GM18498 (cell line): ENCODE data around the gene FAM221A.
"Not testable (repeated sequence)": the region's sequence is repeated elsewhere in the genome, so short reads cannot be mapped to it uniquely, and the experiment has no call there.

ENCODE experiments used
- ATAC-seq: cut with Tn5 transposase; IDR thresholded peaks from one replicate; pipeline ENCODE4 v1.9.1; 2021; ENCODE audit warnings: mild to moderate bottlenecking, moderate library complexity; ENCODE audit not compliant: unreplicated experiment

The FAM221A gene, protein sequence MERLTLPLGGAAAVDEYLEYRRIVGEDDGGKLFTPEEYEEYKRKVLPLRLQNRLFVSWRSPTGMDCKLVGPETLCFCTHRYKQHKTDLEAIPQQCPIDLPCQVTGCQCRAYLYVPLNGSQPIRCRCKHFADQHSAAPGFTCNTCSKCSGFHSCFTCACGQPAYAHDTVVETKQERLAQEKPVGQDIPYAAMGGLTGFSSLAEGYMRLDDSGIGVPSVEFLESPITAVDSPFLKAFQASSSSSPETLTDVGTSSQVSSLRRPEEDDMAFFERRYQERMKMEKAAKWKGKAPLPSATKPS

DNA sequence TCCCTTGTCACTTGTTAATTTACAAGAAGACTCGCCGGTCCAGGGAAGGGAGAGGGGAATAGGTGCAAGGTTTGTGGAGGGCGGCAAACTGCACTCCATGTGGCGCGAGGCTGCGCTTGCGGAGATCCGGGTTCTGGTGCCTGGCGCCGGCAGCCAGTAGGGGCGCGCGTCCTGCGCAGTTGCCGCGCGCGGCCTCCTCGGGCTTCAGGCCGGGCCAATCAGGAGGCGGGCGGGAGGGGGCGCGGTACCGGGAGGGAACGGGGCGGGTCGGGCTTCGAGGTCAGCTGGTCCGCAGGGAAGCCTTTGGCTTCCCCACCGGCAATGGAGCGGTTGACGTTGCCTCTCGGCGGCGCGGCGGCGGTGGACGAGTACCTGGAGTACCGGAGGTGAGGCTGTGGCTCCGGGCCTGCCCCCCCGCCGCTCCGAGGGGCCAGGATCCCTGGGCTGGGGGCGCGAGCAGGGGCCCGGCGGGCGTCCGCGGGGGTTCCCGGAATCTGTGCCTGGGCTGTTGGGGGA lies at the start of gene FAM221A:
FAM221A (plus strand) TSS at position 302 of the 516 bp plus-strand sequence; CDS start at position 322, 20 bp downstream.
- peak; percentile 100 for ATAC-seq

DNA sequence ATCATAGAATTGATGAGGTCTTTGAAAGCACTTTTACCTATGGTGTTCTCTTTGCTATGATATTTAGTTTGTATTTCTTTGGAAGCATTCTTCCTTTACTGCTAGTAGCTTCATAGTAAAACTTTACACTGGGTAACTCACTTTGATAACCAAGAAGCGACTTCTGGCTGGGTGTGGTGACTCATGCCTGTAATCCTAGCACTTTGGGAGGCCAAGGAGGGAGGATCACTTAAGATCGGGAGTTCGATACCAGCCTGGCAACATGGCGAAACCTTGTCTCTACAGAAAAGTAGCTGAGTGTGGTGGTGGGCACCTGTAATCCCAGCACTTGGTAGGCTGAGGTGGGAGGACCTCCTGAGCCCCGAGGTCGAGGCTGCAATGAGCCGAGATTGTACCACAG lies 46.6 kb upstream of the FAM221A start:
- ATAC-seq = no peak

DNA sequence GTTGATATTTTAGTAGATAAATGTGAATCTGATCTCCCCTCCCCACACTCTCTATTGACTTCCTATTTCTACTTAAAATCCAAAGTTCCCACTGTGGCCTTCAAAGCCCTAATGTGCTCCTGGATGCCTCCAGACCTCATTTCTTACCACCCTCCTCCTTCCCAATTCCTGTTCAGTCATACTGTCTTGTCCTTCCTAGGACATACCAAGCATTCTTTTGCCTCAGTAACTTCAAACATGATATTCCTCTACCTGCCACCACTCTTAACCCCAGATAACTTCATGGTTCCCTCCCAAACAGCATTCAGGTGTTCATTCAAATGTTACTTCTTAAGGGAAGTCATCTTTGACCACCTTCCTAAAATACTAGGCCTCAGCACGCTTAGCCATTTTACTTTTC lies 34.2 kb upstream of the FAM221A start:
- no peak for ATAC-seq

DNA sequence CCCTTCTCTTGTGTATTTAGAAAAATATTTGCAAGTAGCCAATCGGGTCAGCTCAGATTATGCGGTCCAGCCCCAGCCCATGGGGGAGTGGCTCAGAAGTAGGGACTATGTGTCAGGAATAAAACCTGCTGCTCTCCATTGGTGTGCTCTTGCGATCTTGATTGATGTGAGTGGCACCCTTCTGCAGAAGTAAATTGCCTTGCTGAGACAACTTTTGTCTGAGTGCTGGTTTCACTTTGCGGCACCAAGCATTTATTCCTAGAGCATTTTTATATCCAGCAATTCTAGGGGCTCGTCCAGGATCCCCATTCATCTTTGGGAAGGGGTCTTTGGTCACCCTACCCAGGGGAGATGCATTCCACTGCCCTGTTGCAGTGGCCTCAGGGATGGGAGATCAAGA lies 26.1 kb upstream of the FAM221A start:
- no peak for ATAC-seq

DNA sequence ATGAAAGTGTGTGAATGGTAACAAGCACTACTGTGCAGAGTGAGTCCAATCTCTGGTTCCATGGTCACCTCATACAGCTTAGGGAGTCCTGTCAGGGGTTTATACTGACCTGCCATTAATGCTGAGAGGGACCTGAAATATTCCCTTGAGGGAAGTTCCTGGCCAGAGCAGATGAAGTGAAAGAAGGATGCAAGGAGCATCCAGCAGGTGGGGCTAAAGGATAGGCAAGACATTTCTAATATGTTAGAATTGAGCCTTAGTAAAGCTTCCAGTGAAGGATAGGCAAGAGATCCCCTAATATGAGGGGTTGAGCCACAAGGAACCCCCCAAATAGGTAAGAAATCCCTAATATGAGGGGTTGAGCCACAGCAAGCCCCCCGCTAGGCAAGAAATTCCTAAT lies 25.5 kb upstream of the FAM221A start:
- no peak for ATAC-seq

DNA sequence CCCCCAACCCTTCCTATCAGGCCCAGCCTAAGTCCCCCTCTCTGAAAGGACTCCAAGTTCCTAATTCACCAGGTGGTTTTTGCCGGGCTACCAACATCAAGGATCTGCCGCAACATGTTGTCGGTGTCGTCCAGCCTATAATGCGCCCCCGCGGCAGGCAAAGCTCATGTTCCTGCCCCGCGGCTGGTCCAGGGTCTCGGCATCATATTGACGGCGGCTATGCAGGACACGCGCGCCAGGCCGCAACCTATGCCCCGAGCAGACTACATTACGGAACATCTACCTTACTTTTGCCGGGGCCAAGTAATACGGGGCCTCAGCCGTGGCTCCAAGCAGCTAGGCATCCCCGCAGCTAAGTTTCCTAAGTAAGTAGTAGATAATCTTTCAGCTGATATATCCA lies 24.6 kb upstream of the FAM221A start:
- no peak for ATAC-seq

DNA sequence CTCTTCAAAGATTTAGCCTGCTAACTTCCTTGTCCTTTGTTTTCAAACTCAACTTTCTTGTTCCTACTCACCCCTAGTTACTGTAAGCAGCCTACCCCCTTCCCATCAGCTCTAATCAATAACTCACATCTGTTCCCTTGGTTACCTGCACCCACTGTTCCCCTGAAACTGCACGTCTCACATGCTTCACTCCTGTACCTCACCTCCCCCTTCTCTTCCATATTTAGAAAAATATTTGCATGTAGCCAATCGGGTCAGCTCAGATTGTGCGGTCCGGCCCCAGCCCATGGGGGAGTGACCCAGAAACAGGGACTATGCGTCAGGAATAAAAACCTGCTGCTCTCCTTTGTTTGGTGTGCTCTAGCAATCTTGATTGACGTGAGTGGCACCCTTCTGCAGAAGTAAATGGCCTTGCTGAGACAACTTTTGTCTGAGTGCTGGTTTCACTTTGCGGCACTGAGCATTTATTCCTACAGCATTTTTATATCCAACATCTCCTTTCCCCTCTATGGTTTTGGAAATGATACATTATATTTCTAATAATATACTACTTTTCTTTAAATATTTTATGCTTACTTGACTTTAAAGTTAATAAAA lies 21.1 kb upstream of the FAM221A start:
- ATAC-seq = no peak

DNA sequence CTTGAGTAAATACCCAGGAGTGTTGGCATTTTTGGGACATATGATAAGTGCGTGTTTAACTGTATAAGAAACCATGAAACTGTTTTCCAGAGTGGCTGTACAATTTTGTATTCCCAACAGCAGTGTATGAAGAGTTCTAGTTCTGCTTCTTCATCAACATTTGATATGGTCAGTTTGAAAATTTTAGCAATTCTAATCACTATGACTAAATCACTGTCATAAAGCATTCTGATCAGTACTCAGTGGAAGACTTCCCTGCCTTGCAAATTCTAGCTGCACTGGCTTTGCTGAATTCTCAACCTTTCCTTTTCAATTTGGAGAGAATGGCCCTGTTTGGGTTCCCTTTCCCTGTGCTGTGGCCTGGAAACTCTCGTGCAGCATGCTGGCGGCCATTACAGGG lies 18.6 kb upstream of the FAM221A start:
- no peak for ATAC-seq

DNA sequence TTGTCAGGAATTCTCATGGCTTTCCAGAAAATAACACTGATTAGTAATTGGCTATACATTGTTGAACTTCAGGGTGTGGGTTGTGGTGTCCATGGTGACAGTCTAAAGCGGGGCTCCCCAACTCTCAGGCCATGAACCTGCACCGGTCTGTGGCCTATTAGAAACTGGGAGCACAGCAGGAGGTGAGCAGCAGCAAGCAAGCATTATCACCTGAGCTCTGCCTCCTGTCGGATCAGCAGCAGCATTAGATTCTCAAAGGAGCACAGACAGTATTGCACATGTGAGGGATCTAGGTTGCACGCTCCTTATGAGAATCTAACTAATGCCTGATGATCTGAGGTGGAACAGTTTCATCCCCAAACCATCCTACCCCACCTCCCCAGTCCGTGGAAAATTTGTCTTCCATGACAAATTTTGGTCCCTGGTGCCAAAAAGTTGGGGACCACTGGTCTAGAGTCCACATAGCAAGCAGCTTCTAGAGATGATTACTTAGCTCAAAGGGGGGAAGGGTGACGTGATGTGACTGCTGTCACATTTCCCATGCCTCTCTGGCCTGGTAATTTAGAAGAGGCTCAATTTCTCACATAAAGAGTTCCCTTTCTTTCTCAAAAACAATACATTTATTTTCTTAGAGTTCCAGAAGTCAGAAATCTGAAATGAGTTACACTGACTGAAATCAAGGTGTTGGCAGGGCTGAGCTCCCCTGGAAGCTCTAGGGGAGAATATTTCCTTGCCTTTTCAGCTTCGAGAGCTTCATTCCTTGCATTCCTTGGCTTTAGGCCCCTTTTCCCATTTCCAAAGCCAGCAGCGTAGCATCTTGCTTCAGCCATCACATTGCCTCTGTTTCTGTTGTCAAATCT lies 17.6 kb upstream of the FAM221A start:
- ATAC-seq = no peak

DNA sequence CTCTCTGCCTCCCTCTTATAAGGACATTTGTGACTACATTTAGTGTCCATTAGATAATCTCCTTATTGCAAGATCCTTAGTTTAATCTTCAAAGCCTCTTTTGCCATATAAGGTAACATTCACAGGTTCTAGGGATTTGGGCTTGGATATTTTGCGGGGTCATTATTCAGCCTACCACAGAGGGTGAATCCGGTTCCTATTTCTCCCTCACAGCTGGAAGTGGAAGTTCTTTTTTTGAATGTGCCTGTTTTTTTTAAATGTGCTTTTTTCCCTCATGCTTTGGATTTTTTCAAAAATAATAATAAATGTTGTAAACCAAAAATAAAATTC lies 17.1 kb upstream of the FAM221A start:
- ATAC-seq = no peak

DNA sequence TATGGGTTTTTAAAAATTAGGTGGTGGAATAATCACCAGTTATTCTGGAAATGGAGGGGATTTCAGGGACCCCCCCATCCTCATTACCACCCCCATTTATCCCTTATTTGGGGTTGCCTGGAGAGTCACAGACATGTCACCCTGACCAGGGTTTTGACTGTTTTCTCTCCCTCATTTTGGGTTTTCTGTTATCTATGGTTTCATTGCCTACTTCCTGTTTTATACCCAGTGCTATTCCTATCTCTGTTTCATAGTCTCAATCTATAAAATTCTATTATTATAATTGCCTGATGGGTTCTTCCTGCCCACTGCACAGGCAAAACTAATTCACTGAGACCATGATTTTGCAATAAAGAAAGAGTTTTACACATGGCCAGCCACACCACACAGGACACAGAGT lies 15.9 kb upstream of the FAM221A start:
- no peak for ATAC-seq

DNA sequence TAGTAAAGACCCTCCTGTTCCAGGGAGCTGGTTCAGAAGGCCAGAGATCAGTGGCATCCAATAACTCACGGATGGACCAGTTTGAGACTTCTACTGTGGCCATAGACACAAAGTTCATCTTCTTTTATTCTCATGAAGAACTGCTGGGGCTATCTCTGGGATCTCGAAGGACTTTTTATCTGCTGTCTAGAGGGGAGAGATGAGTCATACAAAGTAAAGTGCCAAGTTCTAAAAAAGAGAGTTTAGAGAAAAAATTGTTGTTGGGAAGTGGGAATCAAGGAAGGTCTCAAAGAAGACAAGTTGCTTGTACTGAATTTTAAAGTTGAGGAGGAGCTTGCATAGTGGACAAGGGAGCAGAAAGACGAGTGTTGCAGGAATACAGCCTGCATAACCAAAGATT lies 8.0 kb upstream of the FAM221A start:
- no peak for ATAC-seq

DNA sequence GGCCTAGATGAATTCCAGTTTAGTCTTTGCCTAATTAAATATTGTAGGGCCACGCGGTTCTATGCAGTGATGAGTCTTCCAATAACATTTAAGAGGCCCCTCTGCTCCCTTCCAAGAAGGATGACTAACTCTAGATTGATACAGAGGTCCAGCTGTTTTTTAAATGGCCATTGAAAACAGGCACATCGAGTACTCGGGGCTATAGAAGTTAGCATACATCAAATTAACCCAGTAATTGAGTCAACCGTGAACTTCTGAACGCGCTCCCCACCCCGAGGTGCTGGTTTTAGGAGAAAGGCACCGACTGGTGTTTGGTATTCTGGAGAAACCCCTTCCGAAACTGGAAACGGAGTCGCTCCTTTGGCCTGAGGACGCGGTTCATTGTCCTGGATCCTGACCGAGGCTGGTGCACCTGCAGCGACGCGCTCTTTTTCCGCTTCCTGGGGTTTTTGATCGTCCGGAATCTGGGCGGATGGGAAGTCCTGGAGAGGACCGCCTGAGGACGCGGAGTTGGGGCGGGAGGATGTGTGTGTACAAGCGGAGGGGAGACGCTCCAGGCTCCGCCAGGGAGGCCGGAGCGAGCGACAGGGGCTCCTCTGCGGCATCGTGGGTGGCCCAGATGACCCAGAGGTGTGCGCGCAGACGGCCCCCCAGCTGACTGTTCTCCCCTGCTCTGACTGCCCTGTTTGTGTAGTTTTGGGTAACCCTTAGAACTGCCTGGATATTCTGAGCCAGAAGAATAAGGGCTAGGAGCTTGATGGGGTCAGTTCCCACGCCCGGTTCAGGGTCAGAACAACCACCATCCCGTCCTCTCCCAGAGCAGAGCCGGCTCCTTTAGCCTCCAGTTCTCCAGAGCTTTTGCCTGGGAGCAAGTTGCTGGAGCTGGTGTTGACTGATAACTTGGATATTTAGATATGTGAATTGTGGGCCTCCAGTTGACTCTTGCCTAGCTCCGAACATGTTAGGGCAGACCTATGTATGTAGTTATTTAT lies 711 bp downstream of the FAM221A start:
- ATAC-seq = peak; percentile 18

DNA sequence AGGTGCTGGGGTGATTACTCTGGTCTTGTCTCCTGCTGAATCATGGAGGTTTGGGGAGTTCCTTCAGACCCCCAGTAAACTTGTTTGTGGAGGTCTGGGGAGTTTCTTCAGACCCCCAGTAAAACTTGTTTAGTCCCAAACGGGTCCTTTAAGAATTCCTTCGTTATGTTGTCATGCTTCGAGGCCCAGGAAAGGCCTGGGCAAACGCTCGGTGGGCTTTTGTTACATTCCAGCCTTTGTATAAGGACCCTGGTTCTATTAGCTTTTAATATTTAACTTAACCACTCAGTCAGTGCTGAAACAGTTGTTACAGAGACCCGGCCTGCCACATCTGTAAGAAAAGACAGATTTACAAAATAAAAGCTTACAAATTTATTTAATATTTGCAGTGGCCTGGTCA lies 4.0 kb downstream of the FAM221A start:
- not testable (repeated sequence) for ATAC-seq

DNA sequence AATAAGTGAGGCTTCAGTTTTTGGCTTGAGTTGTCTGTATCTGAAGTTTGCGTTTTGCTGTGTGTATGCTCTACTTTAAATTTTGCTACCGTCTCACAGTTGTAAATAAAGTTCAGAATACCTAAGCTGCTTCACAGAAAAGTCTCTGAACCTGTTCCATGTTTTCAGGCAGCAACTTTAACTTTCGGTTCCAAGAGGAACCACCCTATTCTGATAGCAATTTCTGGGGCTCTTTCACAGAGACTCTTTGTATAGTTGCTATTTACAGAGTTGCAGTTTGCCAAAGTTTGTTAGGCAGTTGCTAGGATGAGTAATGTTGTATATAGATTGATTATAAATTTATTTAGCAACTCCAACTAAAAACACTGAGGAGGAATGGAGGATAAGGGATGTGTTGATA lies 5.7 kb downstream of the FAM221A start:
- no peak for ATAC-seq

DNA sequence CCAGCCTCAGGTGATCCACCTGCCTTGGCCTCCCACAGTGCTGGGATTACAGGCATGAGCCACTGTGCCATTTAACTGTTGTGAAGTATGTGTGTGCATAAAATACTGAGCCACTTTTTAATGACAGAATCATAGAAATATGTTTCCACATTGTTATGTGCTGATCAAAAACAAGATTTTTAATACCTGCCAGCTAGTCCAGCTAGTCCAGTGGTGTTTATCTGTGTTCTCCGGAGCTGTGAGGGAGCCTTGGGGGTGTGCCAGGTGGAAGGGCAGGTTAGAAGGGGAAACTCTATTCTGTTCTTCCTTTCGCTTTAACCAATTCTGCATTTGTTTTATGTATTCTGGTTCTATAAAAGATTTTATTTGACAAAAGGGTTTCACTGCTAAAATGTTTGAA lies 7.0 kb downstream of the FAM221A start:
- no peak for ATAC-seq

DNA sequence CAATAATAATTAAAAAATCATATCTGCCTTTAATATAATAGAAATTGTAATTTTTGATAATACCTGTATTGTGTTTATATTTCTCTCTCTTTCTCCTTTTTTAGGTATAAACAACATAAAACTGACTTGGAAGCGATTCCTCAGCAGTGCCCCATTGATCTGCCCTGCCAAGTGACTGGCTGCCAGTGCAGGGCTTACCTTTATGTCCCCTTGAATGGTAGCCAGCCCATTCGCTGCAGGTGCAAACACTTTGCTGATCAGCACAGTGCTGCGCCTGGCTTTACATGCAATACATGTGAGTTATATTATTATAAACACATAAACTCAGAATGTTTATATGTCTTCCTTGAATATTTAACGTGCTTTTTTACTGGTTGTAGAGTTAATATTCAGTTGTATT lies 9.2 kb downstream of the FAM221A start:
- ATAC-seq = no peak

DNA sequence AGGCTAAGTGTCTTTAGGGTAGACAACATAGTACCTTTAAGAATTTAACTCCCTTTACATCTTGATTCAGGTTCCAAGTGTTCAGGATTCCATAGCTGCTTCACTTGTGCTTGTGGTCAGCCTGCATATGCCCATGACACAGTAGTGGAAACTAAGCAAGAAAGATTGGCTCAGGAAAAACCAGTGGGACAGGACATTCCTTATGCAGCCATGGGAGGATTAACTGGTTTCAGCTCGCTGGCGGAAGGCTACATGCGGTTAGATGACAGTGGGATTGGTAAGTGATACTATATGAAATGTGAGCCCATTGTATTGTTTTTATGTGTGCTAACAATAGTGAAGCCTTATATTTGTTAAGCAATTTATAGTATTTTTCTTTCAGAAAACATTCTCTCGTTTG lies 11.3 kb downstream of the FAM221A start:
- no peak for ATAC-seq

DNA sequence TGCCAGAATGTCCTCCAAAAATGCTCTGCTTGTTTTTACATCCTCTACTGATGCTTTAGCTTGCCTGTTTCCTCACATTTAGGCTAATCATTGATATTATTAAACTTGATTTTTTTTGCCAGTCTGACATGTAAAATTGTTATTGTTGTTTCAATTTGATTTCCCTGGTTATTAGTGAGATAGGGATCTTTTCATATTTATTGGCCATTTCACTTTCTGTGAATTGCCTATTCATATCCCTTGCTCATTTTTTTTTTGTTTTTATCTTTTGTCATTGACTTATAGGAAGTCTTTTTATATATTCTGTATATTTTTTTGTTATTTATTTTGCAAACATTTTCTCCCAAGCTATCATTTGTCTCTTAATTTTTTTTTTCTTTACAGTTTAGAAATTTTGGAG lies 13.2 kb downstream of the FAM221A start:
- ATAC-seq = no peak

DNA sequence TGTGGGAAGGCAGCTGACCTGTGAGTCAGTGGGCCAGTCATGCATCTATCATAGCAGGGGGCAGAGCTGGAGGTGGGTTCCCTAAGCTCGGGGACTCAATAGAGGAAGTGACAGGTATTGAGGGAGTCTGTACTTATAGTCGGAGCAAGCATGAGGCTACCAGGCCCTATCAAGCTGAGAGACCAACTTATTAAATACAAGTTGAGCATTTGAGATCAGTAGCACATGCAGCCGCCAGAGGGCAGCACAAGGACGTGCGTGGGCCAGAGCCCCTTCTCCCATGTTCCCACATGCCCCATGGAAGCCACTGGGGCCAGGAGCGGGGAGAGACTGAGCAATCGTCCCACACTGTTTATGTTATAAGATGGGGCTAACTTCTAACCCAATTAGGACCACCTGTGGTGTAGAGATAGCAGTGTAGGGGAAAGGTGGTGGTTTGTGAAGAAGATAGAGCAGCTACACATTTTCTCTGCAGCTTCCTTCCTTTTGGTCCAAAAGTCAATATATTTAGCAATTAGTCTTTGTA lies 17.0 kb downstream of the FAM221A start:
- peak; percentile 76 for ATAC-seq
